RPMI7951 (cell line): ENCODE data around the gene ANKS1A. TPM values are rescaled to one million over a fixed set of nuclear protein-coding genes. Genes with fewer than 3 reads are reported as not detected.

ENCODE experiments used
- DNase-seq: peaks from one replicate; pipeline ENCODE4 v3.0.0-alpha.2; 2012; ENCODE audit warnings: low read depth
- total RNA-seq: library from RNA; depleted of rRNA; stranded (reverse); fragments of >200 nt; shearing (Covaris generic); gene quantifications from 2 replicates; pipeline ENCODE4 v1.2.3, GENCODE V29; 2014

The ANKS1A gene
- total RNA-seq, 1 experiment from 2014 or later: 7.4 TPM

DNA sequence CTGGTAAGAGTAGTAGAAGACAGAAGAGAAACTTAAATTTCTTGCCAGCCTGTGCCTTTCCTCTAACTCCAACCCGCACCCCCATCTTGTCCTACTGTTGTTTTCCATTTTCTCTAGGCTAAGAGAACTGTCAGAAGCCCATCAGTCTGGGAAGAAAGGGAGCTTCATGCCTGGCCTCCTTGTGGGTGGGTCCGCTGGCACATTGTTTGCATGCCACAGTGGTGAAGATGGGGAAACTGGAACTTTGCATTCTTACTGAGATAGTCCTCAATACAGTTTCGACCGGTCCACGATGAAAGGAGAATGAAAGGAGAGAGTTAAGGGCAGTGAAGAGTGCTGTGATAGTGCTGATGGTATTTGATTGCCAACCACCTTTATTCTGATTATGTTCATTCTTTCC, 149.0 kb downstream of the ANKS1A start:
- DNase-seq: no peak

DNA sequence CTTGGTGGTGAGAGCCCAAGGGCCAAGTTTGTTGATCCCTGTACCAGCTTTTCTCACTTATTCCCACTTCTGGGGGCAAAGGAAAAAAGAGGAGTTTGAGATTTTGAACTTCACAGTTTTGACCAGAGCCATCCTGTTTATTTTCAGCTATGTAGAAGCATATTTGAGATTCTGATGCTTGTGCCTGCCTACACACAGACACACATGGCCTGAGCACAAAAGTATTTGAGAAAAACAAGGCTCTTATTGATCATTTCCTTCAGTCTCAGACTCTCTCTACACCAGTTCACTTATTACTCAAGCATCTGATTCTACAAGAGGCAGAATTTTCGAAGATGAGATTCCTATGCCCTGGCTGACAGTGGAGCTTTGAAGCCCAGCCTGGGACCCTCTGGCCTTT, 151.3 kb downstream of the ANKS1A start:
- DNase-seq: no peak

DNA sequence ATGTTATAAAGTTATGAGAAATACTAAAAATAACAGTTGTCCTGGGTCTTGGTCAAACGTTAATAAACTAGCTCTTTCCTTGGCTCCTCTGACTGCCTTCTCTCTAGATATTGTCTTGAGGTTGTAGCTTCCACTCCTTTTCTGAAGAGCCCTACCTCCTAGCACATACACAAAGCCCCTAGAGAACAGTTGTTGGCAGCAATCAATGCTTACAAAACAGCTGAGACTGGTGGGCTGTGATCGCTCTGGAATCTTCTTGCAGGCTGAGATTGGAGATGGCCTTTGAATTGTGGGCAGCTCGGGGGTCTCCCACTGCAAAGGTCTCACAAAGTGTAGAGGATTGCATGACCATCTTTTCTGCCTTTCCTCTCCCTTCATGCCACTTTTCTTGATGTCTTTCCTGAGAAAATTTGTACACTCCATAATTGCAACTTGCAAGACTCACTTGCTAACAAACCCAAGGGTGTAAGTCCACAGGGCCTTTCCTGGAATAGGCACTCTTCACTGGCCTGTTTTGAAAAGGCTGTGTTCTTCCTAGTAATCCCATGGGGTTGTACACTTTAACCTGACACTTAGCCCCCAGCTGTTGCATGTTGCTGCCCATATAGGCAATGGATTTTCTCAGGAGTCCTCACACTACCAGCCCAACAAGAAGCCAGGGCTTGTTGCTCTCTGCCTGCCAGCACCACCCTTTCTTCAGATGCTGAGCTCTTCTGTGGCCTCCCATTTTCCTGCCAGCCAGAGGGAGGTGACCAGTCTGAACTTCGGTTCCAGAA, 152.2 kb downstream of the ANKS1A start:
- DNase-seq: no peak

DNA sequence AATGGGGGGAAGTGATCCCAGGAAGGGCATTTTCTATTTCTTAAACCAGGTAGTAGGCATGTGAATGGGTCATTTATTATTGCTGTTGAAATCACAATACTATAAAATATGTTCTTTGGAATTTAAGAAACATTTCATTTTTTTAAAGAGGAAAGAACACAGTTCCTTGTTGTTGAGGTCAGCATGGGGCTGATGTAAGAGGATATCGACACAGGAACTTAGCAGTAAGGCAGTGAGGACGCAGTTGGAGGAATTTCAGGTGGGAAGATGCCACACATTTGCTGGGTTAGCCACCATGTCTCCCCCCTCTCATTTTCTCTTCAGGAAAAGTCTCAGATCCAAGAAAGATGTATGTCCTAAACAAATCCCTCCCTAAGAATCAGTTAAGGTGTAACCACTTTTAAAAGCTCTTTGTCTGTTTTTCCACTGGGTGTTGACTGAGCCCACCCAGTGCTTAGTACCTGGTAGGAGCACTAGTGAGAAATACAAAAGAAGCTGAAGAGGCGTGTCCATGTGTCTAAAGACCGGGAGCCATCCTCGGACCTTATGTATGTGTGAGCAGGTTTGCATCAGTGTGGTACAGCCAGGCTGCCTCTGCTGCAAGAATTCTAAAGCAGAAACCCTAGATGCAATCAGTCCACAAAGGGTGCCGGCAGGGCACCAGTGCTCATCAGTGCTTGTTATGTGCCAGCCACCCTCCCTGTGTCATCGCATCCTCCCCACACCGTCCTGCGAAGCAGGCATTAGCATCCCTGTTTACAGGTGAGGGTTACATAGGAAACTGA, 153.2 kb downstream of the ANKS1A start:
- no peak for DNase-seq

- no peak for DNase-seq
Measured at GRCh38 chr6:35043381-35044130, 154.5 kb downstream of the ANKS1A start.

- DNase-seq: no peak
Measured at GRCh38 chr6:35044145-35044745, 155.2 kb downstream of the ANKS1A start.

- DNase-seq: peak; percentile 71
Measured at GRCh38 chr6:35044761-35045421, 155.8 kb downstream of the ANKS1A start.

DNA sequence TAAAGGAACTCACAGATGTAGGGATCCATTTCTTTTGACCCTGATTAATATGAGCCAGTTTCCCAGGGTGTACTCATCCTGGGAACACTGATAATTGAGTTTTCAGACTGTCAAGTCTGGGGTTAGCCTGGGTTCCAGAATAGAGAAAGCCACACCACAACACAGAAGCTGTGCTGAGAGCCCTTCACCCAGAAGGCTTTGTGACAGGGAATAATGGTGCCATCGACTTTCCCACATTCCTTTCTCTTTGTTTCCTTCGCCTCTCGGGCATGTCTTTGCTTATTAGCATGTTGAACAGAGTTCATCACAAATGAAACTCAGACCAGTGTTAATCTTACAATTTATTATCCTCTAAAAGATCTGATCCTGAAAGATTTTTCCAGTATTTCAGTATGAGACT, 157.0 kb downstream of the ANKS1A start:
- no peak for DNase-seq

GRCh38 chr6:35046862-35047261, 157.8 kb downstream of the ANKS1A start:
- no peak for DNase-seq

DNA sequence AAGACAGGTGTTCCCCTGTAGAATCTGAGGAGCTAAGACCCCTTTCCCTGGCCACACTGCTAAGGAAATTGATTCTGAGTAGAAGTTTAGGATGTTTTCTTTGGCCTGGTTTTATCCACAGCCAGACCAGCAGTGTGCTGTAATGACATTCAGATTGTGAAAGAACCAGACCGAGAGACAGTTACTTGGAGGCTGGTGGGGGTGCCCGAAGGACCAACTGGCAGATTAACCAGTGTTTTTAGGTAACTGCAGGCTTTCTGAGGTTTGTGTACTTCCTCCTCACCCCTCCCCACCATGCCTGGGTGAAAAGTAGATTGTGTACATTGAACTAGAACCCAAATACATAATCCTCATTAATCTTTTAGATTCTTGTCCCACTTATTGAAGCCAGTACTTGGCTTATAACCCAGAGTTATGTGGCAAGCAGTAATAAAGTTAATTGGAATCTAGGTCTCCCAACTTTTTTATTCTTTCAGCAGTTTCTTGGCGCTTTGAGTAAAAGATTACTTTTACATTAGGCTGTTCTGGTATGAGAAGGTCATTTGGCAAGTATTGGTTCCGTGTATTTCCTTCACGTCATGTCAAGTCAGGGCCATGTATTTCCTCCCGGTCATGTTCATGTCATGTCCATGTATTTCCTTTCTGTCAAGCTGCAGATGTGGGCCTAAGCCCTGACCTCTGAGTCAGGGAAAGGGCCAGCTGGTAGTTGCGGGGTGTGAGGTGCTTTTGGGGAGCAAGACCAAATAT, 158.4 kb downstream of the ANKS1A start:
- DNase-seq: peak; percentile 65

- peak; percentile 67 for DNase-seq
Measured at GRCh38 chr6:35048031-35048613, 159.1 kb downstream of the ANKS1A start.

DNA sequence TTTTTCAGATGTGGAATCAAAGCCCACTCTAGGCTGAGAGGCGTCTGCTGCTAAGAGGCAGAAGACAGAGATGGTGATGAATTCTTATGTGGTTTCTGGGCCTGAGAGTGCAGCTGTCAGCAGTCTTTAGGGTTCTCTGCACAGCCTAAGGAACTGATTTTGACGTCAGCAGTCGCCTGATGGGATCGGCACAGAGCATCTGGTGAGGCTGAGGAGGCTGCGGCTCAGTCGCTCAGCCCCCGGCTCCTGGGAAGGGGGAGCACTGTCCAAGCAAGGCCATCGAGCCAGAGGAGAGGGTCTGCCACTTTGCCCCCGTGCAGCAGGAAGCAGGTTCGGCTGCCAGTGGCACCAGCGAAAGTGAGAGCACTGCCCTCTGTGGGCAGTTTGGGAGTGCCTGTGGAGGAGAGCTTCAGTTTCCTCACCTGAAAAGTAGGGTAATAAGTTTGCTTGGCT, 159.6 kb downstream of the ANKS1A start:
- peak; percentile 92 for DNase-seq

GRCh38 chr6:35049156-35049735, 160.2 kb downstream of the ANKS1A start:
- no peak for DNase-seq

DNA sequence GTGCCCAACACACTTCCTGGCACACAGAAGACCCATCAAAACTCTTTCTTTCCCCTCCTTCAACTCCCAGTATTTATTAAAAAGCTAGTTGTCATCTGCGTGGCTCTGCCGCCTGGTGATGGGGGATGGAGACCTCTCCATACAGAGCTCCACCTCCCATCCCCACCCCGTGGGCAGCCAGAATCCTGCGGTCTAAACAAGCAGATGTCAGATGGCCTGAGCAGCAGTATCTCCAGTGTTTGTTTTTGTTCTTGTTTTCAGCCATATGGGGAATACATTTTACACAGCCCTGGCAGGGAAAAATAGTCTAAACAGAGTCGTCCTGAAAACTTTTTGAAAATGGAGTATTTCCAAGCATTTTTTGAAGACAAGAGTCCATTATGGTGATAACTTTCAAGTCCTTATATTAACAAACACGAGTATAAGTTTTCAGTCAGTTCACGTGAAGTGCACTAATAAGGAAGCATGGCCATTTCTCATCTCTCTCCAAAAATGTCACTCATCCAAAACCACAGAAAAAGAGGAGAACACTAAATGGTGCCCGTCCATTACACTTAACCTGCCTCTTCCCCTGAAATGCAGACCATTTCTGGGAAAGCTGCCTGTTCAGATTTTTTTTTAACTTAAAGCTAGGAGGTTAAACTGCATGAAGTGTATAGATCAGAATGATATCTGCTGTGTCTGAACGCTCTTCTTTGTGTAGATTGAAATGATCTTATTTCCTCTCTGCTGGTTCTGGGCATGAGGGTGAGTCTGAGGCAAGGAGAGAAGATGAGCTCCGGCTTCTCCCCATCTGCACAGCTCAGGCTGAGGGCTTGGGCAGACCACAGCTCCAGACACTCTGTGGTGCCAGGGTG, 161.1 kb downstream of the ANKS1A start:
- DNase-seq: peak; percentile 89

- no peak for DNase-seq
Measured at GRCh38 chr6:35050757-35051330, 161.8 kb downstream of the ANKS1A start.

DNA sequence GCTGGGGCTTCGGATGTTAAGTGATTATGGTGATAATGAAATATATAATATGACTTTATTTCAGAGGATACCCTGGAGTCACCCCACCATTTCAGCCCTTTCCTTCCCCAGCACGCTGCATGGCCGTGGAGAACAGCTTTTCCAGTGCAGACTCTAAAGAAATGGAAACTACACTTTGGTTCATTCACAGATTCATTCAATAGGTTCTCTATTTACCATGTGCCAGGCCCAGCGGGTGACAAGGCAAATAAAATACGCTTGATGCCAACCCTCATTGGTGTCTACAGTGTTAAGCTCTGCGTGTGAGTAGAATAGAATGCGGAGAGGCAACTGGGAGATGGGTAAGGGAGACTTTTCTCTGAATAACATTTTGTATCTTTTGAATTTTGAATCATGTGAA, 162.3 kb downstream of the ANKS1A start:
- no peak for DNase-seq

DNA sequence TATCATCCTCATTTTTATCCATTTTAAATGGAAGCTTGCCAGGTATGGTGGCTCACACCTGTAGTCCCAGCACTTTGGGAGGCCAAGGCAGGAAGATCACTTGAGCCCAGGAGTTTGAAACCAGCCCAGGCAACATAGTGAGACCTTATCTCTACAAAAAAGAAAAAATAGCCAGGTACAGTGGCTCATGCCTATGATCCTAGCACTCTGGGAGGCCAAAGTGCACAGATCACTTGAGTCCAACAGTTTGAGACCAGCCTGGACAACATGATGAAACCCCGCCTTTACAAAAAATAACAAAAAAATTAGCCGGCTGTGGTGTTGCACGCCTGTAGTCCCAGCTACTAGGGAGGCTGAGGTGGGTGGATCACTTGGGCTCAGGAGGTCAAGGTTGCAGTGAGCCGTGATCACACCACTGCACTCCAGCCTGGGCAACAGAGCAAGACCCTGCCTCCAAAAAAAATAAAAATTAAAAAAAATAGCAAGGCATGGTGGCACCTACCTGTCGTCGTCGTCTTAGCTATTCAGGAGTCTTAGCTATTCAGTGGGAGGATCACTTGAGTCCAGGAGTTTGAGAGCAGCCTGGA, 163.0 kb downstream of the ANKS1A start:
- DNase-seq: no peak
